HG02943 (cell line): ENCODE measurements around the gene NMNAT2.

Source experiments
- ATAC-seq: cut with Tn5 transposase; IDR thresholded peaks from one replicate; pipeline ENCODE4 v1.9.1; 2021; ENCODE audit warnings: mild to moderate bottlenecking, low read depth, moderate library complexity; ENCODE audit not compliant: unreplicated experiment

The NMNAT2 gene

DNA sequence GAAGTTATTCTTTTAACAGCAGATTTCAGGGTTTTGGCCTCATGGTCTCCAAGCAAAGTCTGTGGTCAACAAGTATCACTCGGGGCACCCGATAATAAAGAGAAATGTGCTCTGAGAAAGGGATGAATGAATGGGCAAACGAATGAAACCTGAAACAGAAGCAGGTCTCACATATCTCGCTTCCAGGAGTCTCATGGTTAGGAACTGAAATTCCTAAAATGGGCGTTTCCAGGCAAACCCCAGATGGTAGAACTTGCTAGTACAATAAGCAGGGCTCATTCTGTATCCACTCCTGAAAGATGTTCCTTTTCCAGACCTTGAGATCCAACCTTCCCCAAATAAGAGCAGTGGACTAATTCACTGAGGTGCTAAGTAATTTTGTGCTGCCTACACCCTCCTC lies 144.9 kb downstream of the NMNAT2 start:
- ATAC-seq = no peak

DNA sequence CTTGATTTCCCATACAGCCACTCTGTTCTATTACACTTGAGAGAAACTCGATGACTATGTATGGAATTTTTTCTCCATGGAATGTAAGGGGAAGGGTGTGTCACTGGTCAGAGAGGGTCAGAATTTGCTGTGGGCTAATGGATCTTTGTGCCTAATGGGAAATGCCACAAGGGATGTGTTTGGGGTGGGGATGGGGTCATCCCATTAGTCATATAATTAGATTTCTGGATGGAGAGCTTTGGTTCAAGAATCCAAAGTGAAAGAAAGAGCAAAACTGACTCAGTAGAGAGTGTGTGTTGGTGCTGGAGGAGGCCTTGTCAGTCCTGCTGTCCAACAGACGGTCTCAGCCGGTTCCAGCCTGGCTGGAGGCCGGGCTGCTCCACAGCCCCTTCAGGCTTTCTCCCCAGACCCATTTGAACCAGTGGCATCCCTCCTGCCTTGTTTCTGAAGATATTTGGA lies 145.8 kb downstream of the NMNAT2 start:
- no peak for ATAC-seq

DNA sequence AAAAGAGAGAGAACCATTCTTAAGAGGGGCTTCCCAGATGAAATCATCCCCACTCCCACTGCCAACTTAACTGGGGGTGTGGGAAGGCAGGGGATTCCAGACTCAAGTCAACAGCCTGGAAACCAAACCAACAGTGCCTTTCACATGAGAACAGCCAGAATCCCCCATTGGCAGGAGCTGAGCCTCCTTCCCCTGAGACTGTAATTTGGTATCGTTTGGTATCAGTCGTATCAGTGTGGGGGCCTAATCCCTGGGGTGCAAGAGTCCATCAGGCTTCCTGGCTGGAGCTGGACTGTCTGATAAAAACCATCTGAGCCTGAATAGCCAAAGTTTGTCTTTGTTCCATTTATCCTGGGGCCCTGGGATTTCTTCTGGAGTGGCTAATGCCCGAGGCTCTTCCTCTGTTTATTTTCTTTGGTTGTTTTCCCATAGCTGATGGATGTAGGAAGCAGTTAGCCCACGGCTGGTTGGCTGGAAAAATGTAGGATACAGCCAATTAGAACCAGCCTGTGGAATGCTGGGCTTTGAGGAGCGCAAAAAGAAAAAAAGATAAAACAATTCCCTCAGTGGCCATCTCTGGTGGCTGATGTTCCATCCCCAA lies 147.5 kb downstream of the NMNAT2 start:
- ATAC-seq = no peak

DNA sequence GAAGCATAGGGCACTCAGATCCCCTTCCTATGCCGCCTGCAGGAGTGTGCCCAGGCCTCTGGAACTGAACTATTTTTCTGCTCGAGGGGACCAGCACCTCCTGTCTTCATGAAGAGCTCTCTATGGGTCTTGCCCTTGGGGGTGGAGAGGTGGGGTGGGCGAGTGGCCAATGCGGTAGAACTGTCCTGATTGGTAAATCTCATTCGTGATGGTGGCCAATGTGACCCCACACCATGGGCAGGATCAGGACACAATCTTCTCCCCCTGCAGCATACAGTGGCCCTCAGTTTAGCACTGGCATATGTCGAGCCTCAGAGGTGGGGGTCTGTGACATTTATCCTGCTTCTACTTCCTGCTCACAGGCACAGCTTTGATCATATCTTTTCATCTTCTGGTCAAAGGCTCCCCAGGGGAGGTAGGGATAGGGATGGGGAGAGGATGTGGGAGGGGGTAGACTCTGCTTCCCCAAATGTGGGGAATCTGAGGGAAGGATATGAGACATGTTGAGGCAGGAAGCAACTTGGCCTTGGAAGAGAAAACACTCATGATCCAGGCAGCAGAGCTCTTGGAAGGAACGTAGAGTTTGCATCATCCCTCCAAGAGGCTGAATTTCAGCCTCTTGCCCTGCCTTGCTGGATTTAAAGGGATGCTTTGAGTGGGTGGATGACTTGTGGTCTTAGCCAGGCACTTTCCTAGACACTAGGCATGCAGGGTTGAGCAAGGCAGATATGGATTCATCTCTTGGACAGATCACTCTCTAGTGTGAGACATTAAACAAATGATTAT lies 150.3 kb downstream of the NMNAT2 start:
- ATAC-seq = no peak

DNA sequence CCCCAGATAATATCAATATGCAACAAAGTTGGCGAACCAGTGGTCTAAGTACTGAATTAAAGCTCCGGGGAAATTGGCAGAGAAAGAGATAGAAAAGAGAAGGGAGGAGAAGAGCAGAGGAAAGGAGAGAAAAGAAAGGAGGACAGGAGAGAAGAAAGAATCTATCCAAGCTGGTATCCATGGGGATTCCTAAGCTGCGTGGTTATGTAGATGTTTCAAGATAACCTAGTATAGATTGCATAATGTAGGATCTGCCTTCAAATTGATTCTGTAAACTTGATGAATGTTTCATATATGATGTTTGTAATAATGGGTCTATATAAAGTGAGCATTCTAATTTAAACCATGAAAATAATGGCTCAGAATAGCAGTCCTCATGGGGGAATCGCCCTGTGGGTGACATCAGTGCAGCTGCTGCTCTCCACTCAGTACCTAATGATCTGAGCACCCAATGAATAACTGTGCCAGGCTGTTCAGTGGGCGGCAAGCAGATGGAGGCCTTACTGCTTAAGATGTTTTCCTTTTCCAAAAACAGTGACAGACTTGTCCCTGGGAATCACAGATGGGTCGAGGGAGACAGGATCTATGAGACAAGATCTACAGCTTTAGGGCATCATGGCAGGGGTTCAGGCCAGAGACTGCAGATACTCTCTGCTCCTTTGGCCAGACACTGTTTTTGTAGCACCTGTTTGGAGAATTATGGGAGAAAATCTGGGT lies 154.1 kb downstream of the NMNAT2 start:
- ATAC-seq = no peak

DNA sequence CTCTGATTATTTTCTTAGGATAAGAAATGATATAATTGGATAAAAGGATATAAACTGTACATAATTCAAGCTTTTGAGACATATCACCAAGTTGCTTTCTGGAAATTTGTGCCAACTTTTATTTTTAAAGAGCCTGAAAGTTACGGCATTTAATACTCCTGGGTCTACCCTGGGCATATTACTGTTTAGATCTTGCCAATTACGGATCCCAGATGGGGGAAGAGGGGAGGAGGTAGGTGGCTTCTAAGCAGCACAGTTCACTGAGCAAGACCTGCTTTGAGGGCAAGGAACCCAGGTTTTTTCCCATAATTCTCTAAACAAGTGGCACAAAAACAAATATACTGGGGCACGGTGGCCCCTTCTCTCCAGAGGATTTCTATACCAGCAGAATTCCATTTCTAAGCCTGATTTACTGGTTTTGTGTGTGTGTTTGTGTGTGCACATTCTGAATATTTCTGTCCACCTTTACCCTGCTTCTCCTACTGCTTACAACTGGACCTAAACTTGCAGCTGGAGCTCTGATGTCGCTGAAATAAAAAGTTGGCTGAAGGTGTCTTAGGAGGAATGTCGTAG lies 155.5 kb downstream of the NMNAT2 start:
- ATAC-seq = no peak

DNA sequence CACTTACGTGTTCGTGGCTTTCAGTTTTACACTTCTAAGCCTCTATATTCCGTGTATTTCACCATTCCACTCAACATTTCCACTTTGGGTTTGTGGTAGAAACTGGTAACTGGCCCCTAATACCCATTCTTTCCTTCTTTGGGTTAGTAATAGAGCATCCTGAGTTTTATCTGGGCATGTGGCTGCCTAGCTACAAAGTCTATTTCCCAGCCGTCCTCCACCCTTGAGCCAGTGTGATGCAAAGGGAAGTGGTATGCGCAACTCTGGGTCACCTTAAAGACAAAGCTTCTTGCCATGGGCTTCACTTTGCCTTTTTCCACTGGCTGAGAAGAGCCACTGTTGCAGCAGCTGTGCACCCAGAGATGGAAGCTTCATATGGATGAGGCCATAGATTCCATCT lies 158.3 kb downstream of the NMNAT2 start:
- no peak for ATAC-seq

DNA sequence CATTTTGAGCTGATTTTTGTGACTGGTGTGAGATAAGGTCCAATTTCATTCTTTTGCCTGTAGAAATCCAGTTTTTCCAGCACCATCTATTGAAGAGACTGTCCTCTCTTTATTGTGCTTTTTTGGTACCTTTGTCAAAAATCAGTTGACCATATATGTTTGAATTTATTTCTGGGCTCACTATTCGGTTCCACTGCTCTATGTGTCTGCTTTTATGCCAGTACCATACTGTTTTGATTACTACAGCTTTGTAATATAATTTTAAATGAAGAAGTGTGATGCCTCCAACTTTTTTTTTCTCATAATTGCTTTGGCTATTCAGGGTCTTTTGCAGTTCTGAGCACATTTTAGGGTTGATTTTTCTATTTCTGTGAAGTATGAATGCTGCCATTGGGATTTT lies 163.1 kb downstream of the NMNAT2 start:
- no peak for ATAC-seq

DNA sequence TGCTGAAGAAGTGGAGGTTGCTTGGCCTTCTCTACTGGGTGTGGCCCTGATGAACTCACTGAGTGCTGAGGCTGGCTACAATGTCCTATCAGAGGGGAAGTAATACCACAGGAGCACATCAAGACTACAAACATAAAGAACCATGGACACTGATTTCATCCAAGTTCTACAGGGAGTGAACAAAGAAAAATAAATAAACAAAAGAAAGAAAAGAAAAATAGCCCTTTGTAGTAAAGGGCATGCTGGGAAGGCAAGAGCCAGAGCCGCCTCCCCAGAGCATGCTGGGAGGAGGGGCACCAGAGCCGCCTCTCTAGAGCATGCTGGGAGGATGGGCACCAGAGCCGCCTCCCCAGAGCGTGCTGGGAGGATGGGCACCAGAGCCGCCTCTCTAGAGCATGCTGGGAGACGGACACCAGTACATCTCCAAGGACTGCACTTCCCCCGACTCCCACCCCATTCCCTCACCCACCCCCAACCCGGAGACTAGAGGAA lies 166.2 kb downstream of the NMNAT2 start:
- ATAC-seq = no peak

DNA sequence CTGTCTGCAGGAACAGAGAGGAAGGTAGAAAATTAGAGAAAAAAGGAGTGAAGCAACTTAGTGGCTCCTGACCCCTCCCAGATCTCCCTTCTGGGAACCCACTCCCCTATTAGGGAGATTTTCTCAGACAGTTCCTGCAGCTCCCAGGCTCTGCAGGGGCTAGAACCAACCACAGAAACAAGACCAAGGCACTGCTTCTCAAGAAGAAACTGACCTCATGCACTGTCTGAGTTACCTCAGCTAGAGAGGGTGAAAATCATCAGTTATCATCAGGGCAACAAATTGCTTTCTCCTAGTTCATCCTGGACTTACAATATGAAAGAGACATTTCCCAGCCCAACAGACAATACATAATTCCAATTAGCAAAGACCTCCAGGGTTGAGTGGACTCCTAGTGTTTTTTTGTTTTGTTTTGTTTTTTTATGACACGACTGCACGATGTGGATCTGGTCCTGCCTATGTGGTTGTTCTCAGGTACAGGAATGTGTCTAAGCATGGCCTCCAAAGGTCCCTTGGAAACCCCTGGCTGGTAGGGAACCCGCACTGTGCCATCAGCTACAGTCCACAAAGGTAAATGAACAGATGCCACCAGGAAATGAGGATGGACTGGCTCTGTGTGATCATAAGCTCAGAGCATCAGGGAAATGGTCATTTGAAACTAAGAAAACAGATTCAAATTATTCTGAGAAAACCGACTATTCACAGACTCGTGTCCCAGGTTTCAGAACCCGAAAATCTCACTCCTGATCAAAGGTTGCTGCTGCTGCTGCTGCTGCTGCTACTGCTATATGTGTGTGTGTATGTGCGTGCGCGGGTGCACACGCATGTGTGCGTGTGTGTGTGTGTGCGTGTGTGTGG lies 166.8 kb downstream of the NMNAT2 start:
- no peak for ATAC-seq

DNA sequence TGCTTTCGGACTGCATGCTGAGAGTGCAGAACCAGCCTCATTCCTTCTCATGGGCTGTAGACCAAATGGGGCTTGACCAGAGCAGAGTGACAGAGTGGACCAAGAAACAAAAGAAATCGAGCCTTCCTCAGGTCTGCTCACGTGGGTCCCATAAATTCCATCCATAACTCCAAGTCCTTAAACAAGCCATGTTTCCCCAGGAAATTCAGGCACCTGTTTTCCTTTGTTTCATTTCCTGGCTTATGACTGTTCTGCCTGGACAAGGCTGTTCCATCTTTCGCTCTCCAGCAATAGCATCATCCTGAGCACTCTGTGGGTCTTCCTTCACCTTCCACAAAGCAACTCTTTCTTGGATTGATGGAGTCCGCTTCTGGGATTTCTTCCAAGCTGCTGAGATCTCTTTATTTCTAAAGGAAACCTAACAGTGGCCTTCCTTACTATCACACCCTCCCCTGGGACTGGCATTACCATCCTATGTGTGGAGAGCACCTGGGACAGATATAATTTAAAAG lies 168.2 kb downstream of the NMNAT2 start:
- no peak for ATAC-seq

DNA sequence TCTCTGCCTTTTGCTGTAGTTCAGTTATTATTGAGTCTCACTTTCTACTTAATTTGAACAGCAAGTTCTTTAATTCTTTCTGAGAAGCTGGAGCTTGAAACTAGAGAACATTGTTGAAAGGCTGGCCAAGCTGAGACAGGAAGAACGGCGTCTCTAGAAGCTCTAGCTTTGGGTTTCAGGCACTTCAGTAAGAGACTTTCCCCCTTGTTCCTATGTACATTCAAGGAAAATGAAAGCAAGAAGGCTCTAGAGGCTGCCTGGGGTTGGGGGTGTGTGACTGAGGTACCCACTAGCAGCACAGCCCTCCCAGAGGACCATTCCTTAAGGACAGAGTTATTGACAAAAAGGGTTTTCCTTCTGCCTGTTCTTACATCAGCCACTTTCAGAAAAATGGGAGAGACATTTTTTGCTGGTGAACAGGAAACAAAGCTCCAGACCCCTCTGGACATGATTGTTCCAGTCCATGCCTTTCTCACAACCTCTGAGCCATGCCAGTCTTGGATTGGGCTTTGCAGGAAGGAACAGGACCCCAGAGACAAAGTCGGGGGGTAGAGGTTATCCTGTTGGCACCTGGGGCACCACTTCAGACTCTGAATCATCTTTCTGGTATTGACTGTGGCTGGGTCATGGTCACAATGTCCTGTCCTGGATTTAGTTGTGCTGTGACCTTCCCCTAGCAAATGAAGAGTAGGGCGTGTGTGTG lies 169.0 kb downstream of the NMNAT2 start:
- ATAC-seq = no peak

DNA sequence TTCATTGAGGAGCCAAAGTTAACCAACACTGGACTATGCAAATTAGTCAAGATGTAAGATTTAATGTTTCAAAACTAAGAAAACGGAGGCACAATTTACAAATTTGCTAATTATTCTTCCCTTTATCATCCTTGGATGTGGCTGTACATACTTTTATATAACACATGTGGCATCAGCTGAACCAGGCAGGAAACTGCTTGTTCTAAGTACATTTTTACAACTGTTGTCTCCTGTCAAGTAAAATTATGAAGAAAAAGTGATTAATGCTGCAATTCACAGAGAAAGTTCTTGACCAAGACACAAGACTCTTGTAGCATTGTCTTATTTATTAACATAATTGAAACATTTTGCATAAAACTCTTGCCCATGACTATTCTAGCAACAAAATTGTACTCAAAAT lies 170.2 kb downstream of the NMNAT2 start:
- ATAC-seq = no peak

DNA sequence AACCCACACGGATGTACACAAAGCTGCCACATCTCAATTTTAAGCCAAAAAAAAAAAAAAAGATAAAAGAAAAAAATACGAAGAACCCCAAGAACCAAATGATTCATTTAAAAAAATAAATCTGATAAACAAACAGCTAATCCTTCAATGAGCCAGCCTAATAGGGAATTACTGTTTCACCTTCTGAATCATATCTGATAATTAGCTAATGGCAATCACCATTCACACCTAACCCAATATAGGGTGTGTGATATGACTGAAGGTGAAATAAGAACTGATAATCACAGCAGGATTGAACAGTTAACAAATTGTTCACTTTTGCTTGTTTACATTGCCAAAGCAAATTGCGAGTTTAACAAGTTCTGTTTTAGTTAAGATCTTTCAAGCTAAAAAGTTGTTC lies 170.7 kb downstream of the NMNAT2 start:
- ATAC-seq = no peak

DNA sequence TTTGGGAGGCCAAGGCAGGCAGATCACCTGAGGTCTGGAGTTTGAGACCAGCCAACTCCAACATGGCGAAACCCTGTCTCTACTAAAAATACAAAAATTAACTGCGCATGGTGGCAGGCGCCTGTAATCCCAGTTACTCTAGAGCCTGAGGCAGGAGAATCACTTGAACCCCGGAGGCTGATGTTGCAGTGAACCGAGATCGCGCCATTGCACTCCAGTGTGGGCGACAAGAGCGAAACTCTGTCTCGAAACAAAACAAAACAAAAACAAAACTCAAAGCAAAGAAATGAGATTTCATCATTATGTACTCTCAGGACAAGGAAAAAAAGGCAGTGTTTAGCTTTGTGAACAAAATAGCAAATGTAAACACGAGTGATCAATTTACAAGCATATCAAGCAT lies 171.1 kb downstream of the NMNAT2 start:
- ATAC-seq = no peak

DNA sequence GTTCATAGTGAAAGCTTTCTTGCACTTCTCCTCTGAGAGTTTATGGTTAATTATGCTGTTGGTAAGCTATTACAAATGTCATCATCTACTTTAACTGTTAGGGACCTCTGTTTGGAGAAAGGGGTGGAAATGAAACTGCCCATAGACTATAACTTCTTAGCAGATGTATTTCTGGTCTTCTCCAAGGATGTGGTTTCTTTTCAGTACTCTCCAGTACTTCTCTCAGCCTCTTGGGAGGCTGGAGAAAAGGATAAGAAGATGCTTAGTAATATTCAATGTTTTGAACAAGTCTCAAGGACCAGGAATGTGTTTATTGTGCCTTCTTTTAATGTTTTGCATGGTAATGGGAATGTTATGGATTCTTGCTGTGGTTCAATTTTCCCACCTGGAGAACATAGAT lies 171.7 kb downstream of the NMNAT2 start:
- no peak for ATAC-seq

DNA sequence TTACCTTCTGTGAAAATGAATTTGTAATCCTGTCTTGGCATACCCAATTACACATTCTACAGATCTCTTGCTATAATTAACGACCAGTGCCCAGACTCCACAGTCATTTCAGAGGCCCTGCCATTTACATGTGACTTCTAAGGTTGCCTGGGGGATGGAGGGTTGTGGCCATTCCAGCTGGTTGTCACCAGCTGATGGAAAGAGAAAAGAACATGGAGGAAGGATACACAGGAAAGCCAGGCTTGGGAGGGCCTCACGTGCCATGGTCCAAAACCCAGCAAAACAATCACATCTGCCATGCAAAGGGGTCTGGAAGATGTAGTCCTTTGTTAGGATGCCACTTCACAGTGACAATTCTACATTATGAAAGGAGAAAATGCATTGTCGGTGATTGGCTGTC lies 172.8 kb downstream of the NMNAT2 start:
- no peak for ATAC-seq

DNA sequence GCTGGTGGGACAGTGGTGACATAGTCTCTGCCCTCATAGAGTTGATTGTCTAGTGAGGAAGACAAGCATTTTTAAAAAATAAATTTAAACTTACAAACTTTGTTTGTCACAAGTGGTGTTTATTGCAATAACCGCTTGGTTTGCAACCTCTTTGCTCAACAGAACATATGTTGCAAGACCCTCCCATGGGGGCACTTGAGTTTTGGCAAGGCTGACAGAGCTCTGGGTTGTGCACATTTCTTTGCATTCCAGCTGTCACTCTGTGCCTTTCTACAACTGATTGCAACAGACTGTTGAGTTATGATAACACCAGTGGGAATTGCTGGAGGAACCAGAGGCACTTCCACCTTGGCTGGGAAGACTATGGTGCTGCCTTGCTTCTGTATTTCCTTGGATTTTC lies 173.7 kb downstream of the NMNAT2 start:
- no peak for ATAC-seq
